NCI-H226 (cell line): ENCODE data around the gene VAV2.

Experiments used
- DNase-seq: peaks from one replicate; pipeline ENCODE4 v3.0.0-alpha.2; 2015

Gene VAV2

DNA sequence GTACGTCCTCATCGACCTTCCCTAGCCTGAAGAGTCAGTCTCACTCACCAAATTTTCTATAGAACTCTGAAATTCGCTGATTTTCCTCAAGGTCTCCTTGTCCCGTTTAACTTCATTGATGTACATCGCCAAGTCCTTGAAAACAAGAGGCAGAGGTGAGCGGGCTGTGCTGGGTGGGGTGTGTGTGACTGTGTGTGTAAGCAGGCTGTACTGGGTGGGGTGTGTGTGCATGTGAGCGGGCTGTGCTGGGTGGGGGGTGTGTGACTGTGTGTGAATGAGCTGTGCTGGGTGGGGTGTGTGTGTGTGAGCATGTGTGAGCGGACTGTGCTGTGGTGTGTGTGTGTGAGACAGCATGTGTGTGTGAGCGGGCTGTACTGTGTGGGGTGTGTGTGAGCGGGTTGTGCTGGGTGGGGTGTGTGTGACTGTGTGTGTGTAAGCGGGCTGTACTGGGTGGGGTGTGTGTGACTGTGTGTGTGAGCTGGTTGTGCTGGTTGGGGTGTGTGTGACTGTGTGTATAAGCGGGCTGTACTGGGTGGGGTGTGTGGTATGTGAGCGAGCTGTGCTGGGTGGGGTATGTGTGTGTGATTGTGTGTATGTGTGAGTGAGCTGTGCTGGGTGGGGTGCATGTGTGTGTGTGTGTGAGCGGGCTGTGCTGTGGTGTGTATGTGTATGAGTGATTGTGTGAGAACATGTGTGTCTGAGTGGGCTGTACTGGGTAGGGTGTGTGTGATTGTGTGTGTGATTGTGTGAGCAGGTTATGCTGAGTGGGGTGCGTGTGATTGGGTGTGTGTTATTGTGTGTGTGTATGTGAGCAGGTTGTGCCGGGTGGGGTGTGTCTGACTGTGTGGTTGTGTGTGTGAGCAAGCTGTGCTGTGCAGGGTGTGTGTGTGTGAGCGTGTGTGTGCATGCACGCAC, 200.1 kb downstream of the VAV2 start:
- no peak for DNase-seq

DNA sequence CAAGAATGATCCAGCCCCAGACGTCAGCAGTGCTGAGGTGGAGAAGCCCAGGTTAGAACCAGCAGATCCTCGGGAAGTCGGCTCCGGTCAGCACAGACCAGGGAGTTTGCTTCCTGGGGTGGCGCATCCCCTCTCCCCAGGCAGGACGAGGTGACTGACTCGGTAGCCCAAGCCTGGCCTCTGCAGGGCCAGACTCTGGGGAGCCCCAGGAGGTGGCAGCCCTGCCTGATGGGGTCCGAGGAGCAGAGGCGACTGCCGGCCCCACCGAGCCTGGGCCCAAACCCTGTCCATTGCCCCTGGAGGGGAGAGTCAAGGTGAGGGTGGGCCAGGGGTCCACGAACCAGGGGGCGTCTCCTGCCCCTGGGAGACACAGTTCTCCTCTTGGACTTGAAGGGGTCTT, 201.1 kb downstream of the VAV2 start:
- DNase-seq: no peak

DNA sequence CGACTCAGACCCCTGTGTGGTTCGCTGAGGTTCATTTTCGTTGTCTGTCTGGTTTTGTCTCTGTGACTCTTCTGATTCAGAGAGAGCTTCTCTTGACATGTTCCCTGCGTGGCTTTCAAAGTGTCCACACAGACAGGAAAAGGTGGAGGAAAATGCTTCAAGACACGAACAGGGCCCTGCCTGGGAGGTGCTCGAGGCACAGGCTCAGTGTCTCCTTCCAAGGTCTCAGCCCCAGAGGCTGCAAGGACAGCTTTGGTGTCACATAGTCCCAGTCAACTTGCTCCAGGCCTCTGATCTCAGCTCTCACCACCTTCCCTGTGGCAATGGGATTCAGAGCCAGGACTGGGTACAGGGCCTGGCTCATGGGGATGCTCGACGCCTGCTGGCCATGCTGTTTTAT, 202.3 kb downstream of the VAV2 start:
- no peak for DNase-seq

DNA sequence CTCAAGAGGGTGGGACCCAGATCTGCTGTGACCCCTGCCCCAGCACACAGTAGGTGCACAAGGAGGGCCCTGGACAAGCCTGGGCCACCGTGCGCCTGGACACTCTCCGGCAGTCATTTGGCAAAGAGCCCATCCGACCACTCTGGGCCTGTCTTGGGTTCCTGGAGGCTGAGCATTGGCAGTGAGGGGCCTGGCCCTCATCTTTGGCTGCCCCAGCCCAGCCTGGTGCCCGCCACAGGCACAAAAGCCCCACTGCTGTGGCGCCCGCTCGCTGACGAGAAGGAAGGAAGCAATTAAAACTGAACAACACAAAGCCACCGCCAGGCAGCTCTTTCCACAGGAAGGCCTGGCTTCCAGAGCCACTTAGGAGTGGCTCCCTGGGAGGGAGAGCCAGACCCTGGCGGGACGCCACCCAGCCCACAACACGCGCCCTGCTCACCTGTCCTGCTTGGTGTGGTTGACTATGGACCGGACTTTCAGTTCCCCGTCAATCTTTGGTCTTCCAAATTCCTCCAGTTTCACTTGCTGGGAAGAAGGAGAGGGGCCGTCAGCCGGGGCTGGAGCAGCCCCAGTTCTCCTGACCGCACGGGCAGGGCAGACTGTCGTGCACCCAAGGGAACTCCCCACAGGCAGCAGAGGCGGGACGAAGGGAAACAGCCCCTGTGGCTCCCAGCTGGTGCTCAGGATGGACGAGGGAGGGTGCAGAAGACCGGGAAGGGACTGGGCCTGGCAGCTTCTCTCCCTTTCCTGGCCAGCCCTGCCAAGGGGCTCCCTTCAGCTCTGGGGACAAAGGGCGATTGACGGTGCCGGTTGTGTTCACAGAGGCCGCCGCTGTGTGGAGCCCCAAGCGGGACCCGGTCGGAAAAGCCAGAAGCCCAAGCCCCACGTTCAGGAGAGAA, 203.1 kb downstream of the VAV2 start:
- DNase-seq: no peak

DNA sequence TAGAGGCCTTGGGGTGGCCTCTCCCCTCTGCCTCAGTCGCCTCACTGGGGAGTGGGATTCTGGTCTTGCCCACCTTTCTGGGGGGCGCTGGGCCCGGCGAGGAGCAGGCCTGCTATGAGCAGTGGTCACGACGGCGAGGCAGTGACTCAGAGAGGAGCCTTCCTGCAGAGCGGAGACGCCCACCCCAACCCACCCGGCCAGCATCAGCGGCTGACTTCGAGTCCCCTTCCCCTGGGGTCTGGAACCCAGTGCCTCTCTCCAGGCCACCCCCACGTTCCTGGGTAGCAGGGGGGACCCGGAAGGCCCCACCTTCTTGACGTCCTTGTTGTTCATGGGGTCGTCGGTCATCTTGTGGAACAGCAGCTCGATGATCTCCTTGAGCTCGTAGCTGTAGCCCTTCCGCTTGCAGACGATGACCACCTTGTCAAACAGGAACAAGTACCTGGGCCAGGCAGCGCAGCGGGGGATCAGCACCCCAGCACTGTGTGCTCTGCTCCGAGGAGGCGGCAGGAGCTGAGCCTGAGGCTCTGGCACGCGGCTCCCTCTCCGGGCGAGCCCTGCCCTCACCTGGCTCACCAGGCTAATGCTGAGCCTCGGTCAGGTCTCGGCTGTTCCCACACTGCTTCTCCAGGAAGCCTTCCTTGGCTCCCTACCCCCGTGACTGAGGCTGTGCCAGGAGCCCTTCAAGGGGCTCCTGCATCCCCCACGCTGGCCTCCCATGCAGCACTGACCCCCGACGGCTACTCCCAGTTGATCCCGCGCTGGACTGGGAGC, 203.9 kb downstream of the VAV2 start:
- no peak for DNase-seq

DNA sequence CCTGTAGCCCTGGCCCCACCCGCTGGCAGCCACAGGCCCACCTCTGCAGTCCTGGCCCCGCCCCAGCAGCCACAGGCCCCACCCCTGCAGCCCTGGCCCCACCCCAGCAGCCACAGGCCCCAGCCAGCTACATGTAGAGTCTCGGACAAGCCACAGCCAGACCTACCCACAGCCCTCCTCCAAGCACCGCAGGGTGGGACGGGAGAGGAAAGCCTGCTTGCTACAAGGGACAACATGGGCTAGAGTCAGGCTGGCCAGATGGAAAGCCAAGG, 204.4 kb downstream of the VAV2 start:
- DNase-seq: peak; percentile 20

DNA sequence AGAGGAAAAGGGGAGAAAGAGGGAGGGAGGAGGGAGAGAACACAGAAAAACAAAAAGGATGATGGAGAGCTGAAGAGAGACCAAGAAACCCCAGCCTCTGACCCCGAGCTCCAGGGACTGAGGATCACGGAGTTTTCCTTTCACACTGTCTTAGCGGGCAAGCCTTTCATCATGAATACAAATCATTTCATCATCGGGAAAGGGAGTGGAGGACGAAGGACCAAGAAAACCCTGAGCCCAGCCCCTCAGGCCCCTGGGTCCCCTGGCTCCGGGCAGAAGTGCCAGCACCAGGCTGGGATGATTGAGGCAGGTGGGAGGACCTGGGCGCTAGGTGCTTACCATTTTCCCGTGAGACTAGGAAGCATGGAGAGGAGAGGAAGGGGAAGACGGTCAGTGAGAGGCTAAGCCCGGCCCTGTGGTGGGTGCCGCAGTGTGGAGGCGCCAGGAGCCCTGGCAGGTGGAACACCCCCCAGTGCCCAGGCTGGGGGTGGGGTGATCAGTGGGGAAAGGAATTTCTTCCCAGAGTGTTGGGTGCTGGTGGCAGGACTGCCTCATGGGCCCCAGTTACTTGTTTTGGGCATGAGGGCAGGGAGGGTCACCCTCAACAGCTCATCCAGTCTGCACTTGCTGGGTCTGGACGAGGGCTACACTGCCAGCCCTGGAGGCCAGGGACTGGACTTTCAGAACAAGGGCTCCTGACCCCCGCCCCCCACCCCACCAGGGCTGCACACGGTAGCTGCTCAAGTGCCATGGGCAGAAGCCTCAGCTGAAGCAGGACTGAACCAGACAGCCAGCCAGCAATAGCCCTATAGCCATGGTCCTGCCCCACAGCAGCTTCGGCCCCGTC, 205.0 kb downstream of the VAV2 start:
- DNase-seq: no peak

DNA sequence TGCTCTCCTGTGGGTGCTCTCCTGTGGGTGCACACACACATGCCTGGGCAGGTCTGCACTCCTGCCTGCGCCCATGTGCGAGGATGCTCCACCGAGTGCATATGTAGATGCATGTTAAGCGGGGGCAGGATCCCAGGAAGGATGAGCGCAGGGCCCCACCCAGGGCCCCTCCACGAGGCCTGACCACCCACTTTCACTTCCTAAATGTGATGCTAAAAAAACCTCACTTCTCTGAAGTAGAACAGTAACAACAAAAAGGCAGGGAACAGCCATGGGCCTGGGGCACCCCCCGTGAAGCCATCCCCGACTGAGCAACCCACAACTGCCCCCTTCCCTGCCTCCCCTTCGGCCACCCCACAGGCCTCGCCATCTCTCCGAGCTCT, 205.8 kb downstream of the VAV2 start:
- no peak for DNase-seq

DNA sequence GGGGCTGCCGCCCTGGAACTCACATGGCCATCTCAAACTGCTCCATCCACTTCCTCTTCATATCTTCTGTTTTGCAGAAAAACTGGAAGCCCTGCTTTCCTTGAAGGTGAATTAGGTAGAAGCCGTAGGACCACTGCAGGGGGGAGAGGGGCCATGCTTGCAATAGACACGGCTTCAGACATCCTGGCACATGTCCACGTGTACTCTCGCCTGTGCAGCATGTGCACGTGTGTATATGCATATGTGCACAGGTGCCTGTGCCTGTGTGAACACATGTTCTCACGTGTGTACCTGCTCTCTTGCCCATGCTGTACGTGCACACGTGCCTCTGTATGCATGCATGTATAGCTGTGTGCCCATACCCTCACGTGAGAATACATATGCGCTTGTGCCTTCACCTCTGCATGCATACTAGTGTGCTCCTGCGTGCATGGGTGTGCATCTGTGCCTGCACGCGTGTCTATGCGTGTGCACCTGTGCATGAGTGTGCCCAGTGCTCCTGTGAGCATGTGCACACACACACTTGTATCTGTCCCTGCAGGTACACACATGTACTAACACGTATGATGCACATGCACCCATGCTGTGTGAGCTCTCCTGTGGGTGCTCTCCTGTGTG, 206.3 kb downstream of the VAV2 start:
- DNase-seq: no peak

DNA sequence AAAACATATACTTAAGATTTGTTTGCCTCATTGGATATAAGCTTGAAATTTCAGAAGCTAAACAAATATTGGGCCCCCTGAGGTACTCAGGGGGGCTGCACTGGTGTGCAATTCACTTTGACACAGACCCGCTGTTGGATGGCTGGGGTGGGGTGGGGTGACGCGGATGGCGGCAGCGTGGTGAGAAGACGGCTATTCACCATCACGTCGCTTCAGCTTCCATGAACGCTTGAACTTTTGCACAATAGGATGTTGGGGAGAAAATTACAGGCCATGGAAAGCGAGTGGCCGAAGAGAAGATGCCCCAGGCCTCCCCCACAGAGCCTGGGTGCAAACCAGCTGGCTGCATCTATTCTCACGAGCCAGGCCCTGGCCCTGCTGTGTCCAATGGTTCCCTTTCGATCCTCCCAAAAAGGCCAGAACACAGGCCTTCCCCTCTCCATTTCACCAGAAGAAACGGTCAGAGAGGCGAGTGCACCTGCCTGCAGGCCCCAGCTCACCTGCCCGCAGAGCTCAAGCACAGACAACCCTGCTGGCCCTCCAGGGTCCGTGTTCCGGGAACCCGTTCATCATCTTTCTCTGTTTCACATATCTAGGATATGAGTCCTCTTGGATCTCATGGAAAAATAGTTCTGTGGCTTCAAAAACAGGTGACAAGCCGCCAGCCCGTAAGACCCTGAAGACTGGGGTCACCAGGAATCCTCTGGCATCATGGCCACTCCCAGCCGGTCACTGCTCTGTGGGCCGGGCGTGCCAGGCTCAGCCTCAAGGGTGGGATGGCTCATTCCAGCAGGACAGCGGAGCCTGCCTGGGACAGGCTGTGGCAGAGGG, 207.2 kb downstream of the VAV2 start:
- DNase-seq: no peak

DNA sequence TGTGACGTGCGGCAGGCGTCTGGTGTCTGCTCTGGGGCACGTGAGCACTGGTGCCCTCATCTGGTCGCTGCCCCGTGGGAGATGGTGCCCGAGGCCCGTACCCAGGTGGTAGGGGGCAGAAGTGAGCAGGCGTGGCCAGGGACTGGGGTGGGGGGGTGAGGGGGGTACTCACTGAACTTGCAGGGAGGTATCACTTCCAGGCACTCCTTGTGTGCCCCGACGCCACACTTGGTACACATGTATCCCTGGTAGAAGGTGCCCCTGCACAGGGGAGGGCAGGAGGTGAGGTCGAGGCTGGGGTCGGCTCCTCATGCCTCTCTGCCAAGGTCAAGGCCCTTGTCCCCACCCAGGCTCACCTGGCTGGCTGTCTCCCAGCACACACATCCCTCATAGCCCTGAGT, 208.8 kb downstream of the VAV2 start:
- DNase-seq: no peak

DNA sequence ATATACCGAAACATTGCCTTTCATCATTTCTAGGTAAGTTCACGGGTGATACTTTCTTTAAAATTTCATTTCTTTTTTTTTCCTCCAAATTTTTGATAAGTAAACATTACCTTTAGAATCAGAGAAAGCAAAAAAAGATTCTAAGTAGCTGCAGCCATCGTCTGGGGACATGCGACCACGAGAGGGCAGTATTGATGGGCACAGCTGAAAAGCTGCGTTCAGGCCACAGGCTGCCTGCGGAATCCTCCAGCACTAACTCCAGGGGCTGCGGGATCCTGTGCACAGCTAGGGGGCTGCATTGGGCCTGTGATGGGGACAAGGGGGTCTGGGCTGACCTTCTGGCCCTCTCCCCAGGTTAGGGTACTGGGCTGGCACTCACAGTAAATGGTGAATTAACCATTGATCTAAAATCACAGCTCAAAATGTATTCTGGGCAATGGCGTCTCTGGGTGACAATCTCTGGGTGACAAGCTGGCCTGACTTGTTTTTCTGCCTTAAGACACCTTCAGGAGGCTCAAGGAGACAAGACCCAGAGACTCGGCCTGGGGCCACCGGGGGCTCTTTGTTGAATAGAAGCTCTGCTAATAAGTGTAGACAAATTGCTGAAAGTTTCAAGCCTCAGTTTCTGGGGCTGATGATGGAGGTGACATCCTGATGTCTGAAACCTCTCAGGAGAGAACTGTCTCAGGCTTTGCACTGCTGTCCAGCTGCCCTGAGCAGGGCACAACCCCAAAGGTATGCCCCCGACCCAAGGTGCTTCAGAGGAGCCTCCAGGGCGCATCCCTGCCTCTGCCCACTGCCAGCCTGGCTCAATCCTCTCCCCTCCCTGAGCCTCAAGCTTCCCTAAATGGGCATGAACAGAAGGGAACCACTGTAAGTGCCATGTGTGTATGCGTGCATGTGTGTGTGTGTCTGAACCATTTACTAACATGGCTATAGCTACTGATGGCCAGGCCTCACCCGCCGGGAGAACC, 209.7 kb downstream of the VAV2 start:
- DNase-seq: no peak

DNA sequence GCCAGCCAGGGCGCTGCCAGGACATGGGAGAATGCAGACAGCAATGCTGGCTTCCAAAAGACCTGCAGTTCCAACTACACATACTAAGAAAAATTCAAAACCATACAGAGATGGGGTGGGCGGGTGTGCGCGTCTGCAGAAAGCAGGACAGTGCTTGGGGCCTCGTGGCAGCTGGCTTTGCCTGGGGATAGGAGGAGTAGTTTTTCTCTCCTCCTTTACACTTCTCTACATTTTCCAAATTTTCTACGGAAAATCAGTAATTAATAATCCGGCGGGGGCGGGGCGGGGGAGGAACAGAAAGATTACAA, 210.3 kb downstream of the VAV2 start:
- DNase-seq: no peak

DNA sequence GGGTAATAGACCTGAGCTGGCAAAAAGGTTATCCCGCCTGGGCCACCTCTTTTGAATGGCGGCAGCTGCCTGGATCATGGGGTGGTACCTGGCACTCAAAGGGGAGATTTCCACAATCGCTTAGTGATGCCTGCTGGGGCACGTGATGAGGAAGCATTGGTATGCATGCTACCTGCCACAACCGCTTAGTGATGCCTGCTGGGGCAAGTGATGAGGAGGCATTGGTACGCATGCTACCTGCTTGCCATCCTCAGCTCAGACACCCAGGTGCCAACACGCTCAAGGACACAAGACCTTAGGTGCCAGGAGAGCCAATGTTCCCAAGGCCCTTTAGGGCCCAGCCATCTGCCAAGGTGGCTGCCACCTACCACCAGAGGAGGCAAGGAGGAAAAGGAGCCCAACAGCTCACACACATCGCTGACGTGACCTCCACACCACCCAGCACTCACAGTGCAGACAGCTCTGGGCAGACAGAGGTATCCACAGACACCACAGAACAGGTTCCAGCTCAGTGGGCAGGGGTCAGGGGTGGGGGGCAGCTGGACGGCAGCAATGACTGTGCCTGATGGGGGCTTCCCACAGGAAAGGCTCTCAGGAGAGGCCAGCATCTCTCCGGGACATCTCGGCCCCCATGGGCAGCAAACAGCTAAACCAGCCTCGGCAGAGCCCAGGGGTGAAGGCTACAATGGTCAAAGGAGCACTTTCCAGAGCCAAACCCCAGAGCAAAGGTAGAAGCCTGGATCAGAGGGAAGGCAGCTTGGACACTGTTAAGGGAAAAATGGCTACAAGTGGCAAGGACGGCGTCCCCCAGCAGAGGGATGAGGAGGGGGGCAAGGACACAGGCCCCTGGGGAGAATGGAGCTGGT, 210.9 kb downstream of the VAV2 start:
- DNase-seq: no peak

DNA sequence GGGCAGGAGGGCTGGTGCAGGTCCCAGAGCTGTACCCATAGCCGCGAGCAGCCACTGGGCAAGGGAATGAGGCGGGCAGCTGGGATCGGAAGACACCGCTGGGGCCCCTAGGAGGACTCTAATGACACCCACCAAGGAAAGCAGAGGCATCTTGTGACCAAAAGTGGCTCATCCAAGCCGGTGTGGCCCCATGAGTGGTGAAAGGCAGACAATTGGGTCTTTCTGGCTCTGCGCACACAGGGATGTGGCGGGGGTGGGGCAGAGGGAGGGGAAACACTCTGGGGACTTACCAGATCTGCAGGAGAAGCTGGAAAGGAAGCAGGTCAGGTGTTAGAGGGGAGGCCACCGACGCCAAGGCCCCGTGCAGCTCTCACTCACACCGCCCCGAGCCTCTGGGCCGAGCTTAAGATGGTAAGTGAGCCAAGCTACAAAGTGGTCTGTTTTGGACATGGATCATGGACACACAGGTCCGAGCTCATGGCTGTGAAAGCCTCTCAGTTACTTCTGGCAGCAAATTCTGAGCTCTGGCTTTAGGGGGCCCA, 211.6 kb downstream of the VAV2 start:
- DNase-seq: no peak

DNA sequence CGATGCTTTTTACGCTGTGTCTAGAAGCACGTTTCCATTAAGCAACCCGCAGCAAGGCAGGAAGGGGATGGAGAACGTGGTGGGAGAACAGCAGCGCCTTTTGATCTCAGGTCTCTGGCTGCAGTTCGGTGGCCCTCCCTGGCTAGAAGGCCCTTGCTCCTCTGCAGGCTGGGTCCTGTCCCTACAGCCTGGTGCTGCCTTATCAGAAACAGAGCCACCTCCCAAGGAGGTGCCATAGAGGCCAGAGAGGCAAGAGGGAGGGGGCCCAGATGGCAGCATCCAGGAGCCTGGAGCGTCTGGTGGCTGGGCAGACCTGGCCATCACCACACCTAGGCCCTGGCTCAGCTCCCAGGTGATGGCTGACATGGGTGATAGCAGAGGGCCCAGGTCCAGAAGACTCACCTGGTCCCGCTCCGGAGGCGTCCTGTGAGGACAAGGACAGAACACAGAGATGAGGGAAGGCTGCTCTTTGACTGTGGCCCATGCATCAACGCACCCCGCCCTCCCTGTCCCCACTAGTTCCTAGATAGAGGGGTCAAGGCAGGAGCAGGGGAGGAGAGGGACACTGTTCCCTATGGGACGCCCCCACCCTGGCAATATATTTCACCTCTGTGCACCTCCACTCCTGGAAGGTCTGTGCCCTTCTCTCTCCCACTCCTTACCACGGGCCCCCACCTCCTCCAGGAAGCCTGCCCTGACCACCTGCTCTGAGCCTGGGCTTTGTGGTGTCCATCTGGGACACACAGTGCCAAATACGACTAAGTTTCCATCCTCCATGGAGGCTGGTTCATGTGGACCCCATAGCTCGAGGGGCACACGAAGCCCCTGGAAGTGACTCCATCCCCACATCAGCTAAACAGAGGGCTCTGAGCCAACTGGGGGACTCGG, 212.4 kb downstream of the VAV2 start:
- no peak for DNase-seq

DNA sequence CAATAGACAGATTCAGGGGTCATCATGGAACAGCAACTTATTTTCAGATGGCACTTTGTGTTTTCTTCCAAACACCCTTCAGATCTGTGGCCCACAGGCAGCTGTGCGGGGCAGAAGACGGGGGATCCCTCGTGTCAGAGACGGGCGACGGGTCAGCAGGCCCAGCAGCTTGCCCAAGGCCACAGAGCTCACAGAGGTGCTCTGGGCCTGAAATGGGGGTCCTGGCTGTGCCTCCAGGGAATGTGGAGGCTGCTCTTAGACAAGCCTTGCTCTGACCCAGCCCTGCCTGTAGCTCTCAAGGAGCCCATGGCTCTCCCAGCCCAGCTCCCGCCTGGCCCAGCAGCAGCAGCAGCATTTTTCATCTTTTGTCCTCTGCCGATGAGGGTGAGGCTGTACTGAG, 213.0 kb downstream of the VAV2 start:
- no peak for DNase-seq
